IMR-90 (cell line): ENCODE results near the gene GPATCH2L. TPM values are rescaled to one million over a fixed set of nuclear protein-coding genes. Genes with fewer than 3 reads are reported as not detected.

ENCODE experiments used
- ATAC-seq: fragments of 200-7000 bp; cut with Tn5 transposase; 2 replicates; pipeline ENCODE4 v1.9.1; 2020; ENCODE audit warnings: low read depth, mild to moderate bottlenecking, moderate library complexity
- BruUV-seq: library from RNA; stranded (reverse); fragments of 400-500 nt; replicated peaks from 2 replicates; lab custom pipeline; 2021; lab: Mats Ljungman, UMichigan
- CTCF ChIA-PET: fragments of 300-600 bp; formaldehyde crosslinking; extraction: SDS; loops from one replicate; lab custom pipeline; 2021; ENCODE audit warnings: antibody characterized with exemption; lab: Yijun Ruan, JAX
- POLR2A ChIA-PET: fragments of 300-600 bp; sonication (Branson Sonifier 250); formaldehyde crosslinking; loops from one replicate; lab custom pipeline; 2022; ENCODE audit warnings: antibody characterized with exemption; ENCODE audit not compliant: unreplicated experiment; lab: Charles Lee
- DNase-seq: peaks from one replicate; pipeline ENCODE4 v3.0.0; 2013
- H2AFZ ChIP-seq: replicated peaks from 2 replicates; pipeline ENCODE3; 2013; ENCODE audit warnings: low read length, mild to moderate bottlenecking; ENCODE audit not compliant: poor library complexity
- H2AK5ac ChIP-seq: 2 replicates; pipeline ENCODE4 v1.6.1; 2013; ENCODE audit warnings: low read depth, low read length, inconsistent platforms
- H2AK9ac ChIP-seq: replicated peaks from 2 replicates; pipeline ENCODE3; 2013; ENCODE audit warnings: mild to moderate bottlenecking, low read depth, low read length, moderate library complexity; ENCODE audit not compliant: poor library complexity
- H2BK120ac ChIP-seq: 2 replicates; pipeline ENCODE4 v1.6.1; 2013; ENCODE audit warnings: low read depth, low read length, inconsistent platforms
- H2BK15ac ChIP-seq: 3 replicates; pipeline ENCODE4 v1.6.1; 2013; ENCODE audit warnings: low read depth, low read length, inconsistent platforms
- H2BK20ac ChIP-seq: 2 replicates; pipeline ENCODE4 v1.6.1; 2013; ENCODE audit warnings: low read depth, mild to moderate bottlenecking, inconsistent platforms, low read length, moderate library complexity
- H2BK5ac ChIP-seq: 2 replicates; pipeline ENCODE4 v1.6.1; 2013; ENCODE audit warnings: mild to moderate bottlenecking, low read depth, low read length, inconsistent platforms; ENCODE audit not compliant: poor library complexity, severe bottlenecking
- H3K14ac ChIP-seq: replicated peaks from 2 replicates; pipeline ENCODE4 v1.6.1; 2013; ENCODE audit warnings: low read depth, low read length, inconsistent platforms
- H3K18ac ChIP-seq: 2 replicates; pipeline ENCODE4 v1.6.1; 2013; ENCODE audit warnings: low read depth, low read length, control low read depth
- H3K23ac ChIP-seq: 2 replicates; pipeline ENCODE4 v1.6.1; 2013; ENCODE audit warnings: low read depth, low read length, inconsistent platforms
- H3K27ac ChIP-seq: 2 replicates; pipeline ENCODE4 v1.5.1; 2013; ENCODE audit warnings: mild to moderate bottlenecking, control low read depth, low read length; ENCODE audit not compliant: insufficient read depth
- H3K27me3 ChIP-seq: 2 replicates; pipeline ENCODE4 v1.6.1; 2013; ENCODE audit warnings: low read length; ENCODE audit not compliant: control insufficient read depth, insufficient read depth
- H3K36me3 ChIP-seq: 2 replicates; pipeline ENCODE4 v1.6.1; 2013; ENCODE audit warnings: low read length, mixed read lengths; ENCODE audit not compliant: control insufficient read depth, insufficient read depth
- H3K4ac ChIP-seq: 2 replicates; pipeline ENCODE4 v1.6.1; 2013; ENCODE audit warnings: low read depth, low read length, inconsistent platforms
- H3K4me1 ChIP-seq: 2 replicates; pipeline ENCODE4 v1.6.1; 2013; ENCODE audit warnings: low read length, mixed read lengths; ENCODE audit not compliant: control insufficient read depth, insufficient read depth
- H3K4me2 ChIP-seq: 2 replicates; pipeline ENCODE4 v1.6.1; 2013; ENCODE audit warnings: low read depth, mild to moderate bottlenecking, control low read depth, low read length, moderate library complexity
- H3K4me3 ChIP-seq: 2 replicates; pipeline ENCODE4 v1.5.1; 2013; ENCODE audit warnings: low read depth, mild to moderate bottlenecking, control low read depth, low read length, moderate library complexity; ENCODE audit not compliant: insufficient read depth
- H3K56ac ChIP-seq: 2 replicates; pipeline ENCODE4 v1.6.1; 2013; ENCODE audit warnings: low read length, inconsistent platforms; ENCODE audit not compliant: insufficient read depth; ENCODE audit errors: extremely low read depth
- H3K79me1 ChIP-seq, 2 experiments: 2 replicates each; pipeline ENCODE4 v1.6.1; 2013; ENCODE audit warnings: low read length in 2 of 2, inconsistent platforms in 1 of 2, low read depth in 1 of 2
- H3K9ac ChIP-seq: 2 replicates; pipeline ENCODE4 v1.6.1; 2013; ENCODE audit warnings: low read depth, low read length, control low read depth
- H3K9me1 ChIP-seq: 2 replicates; pipeline ENCODE4 v1.6.1; 2013; ENCODE audit warnings: low read length, inconsistent platforms; ENCODE audit not compliant: insufficient read depth
- H3K9me3 ChIP-seq: 2 replicates; pipeline ENCODE4 v1.6.1; 2013; ENCODE audit warnings: low read length; ENCODE audit not compliant: control insufficient read depth, insufficient read depth
- H4K20me1 ChIP-seq: 2 replicates; pipeline ENCODE4 v1.6.1; 2013; ENCODE audit warnings: low read length, inconsistent platforms; ENCODE audit not compliant: insufficient read depth
- H4K5ac ChIP-seq: 2 replicates; pipeline ENCODE4 v1.6.1; 2013; ENCODE audit warnings: mild to moderate bottlenecking, low read depth, low read length, control low read depth
- H4K8ac ChIP-seq, 2 experiments: 2 replicates each; pipeline ENCODE4 v1.6.1; 2013; ENCODE audit warnings: low read depth in 2 of 2, low read length in 2 of 2, control low read depth in 1 of 2, inconsistent platforms in 1 of 2
- H4K91ac ChIP-seq: 2 replicates; pipeline ENCODE4 v1.6.1; 2013; ENCODE audit warnings: low read depth, low read length, inconsistent platforms; ENCODE audit not compliant: insufficient read depth
- CHD1 ChIP-seq: IDR thresholded peaks from 2 replicates; pipeline ENCODE4 v1.6.1; 2012; ENCODE audit warnings: low read depth, low read length, improper control_type of control experiment
- WGBS, 2 experiments: methylation state at CpG; one replicate each; pipeline versions ENCODE4 v1.1.5 to v1.1.7; 2013; ENCODE audit warnings: missing lambda C conversion rate in 2 of 2; ENCODE audit not compliant: insufficient read length in 1 of 2; ENCODE audit errors: extremely low coverage in 2 of 2; 5-methylcytosine and 5-hydroxymethylcytosine counted together
- dilution Hi-C: fragments of 300-500 bp; cut with HindIII; formaldehyde crosslinking; loops from one replicate; pipeline ENCODE4 v1.14.3; 2018; ENCODE audit warnings: low sequenced_read_pairs; ENCODE audit not compliant: unreplicated experiment
- in situ Hi-C: fragments of 300-500 bp; cut with MboI; formaldehyde crosslinking; loops from 3 replicates; pipeline ENCODE4 v1.14.3; 2019; ENCODE audit warnings: low sequenced_read_pairs, inconsistent platforms, mixed read lengths
- intact Hi-C: fragments of 100-400 bp; cut with micrococcal nuclease; formaldehyde crosslinking; loops from 2 replicates; pipeline ENCODE4 v1.10.0; 2022
- polyA plus RNA-seq, 3 experiments: library from polyadenylated mRNA; depleted of rRNA; stranded (reverse); fragments of >200 nt; gene quantifications; 2 replicates each; pipeline ENCODE4 v1.2.3, GENCODE V29; 2012; ENCODE audit warnings: low replicate concordance in 1 of 3
- total RNA-seq: library from RNA; depleted of rRNA; stranded (reverse); fragments of >200 nt; gene quantifications from 2 replicates; pipeline ENCODE4 v1.2.3, GENCODE V29; 2012

The GPATCH2L gene
- total and polyA plus RNA-seq, 2 of the 4 experiments (the other 2 are of a cell fraction), result 15.6 to 51.4 TPM

- Histone ChIP-seq H2BK5ac (no peak overlapping the region), H3K4ac (no peak overlapping the region), H4K20me1 (no peaks in the 10 kb centered on the region), H2BK20ac (no peak overlapping the region), H2AFZ (no peak overlapping the region), H3K36me3 (no peaks in the 10 kb centered on the region), H3K79me1 (no peaks in the 10 kb centered on the region), H3K56ac (no peak overlapping the region), H4K5ac (no peak overlapping the region), H3K27ac (no peak overlapping the region), H4K8ac (no peak overlapping the region), H3K9me1 (no peaks in the 10 kb centered on the region), H4K91ac (no peak overlapping the region), H3K18ac (no peak overlapping the region), H3K9me3 (no peaks in the 10 kb centered on the region), H2BK15ac (no peak overlapping the region), H3K4me1 (no peaks in the 10 kb centered on the region), H3K4me2 (no peak overlapping the region), H2BK120ac (no peak overlapping the region), H3K27me3 (no peaks in the 10 kb centered on the region), H3K14ac (no peak overlapping the region), H3K23ac (no peak overlapping the region), H3K9ac (no peak overlapping the region), H2AK9ac (no peak overlapping the region), H3K4me3 (no peak overlapping the region), H2AK5ac (no peak overlapping the region)
- ATAC-seq (no peak), DNase-seq (no peak)
- in situ Hi-C loops, result no loop called here
- dilution Hi-C loops, result no loop called here
- no peak for TF ChIP-seq CHD1
- no TSS peak for BruUV-seq
- CTCF ChIA-PET, result interaction anchor here (0.9 kb wide), 1 partner anchor 11 kb away, joined by 6 read pairs; no protein-coding TSS in a partner anchor
- intact Hi-C loops, result no loop called here
- POLR2A ChIA-PET, result no interaction called here
- 100% methylated on average over 2 of the region's 6 CpGs; no CpG with 5 or more reads in 1 of the 2 experiments for WGBS, 2 experiments
Observed at GRCh38 chr14:76259029-76259735, 107.5 kb downstream of the GPATCH2L start.
